ENCODE results near the gene SLC25A29. TPM values are rescaled to one million over a fixed set of nuclear protein-coding genes. Genes with fewer than 3 reads are reported as not detected.

Gene SLC25A29
- total and polyA plus RNA-seq, 2 of the 4 experiments (the other 2 are of a cell fraction) = 6.5 to 37.7 TPM

- ATAC-seq (ENCODE audit: low read depth) (no peak), DNase-seq (no peak)
- ChIA-PET CTCF (no interaction called here), POLR2A (ENCODE audit: unreplicated experiment) (no interaction called here)
- H2AFZ ChIP-seq (replicated peaks; ENCODE audit: low read length, poor library complexity) = no peak overlapping the region
- H3K27ac ChIP-seq (ENCODE audit: insufficient read depth, low read length) = no peak overlapping the region
- no peaks in the 10 kb centered on the region for H3K27me3 ChIP-seq (ENCODE audit: control insufficient read depth, insufficient read depth, low read length)
- no peak overlapping the region for H3K4ac ChIP-seq (ENCODE audit: low read depth, low read length)
- dilution Hi-C loops (cut with HindIII; ENCODE audit: low sequenced_read_pairs, unreplicated experiment) (no loop called here), intact Hi-C loops (cut with micrococcal nuclease) (no loop called here), in situ Hi-C loops (cut with MboI; ENCODE audit: low sequenced_read_pairs) (no loop called here)
- no TSS peak for BruUV-seq (replicated peaks)
- H3K4me3 ChIP-seq (ENCODE audit: insufficient read depth, low read depth, low read length) = no peak overlapping the region
- no peak overlapping the region for H2BK15ac ChIP-seq (ENCODE audit: low read depth, low read length)
- peaks cover 63% of the 10 kb centered on the region for H3K36me3 ChIP-seq (ENCODE audit: control insufficient read depth, insufficient read depth, low read length)
- H3K18ac ChIP-seq (ENCODE audit: low read depth, low read length) = no peak overlapping the region
- no peak overlapping the region for H4K91ac ChIP-seq (ENCODE audit: insufficient read depth, low read depth, low read length)
- no peak overlapping the region for H3K56ac ChIP-seq (ENCODE audit: extremely low read depth, insufficient read depth, low read length)
- no peak for TF ChIP-seq MAZ (IDR thresholded peaks at IDR 0.05; ENCODE audit: borderline replicate concordance, low read depth, low read length)
- no peak for TF ChIP-seq BHLHE40 (IDR thresholded peaks at IDR 0.05; ENCODE audit: low read depth, low read length)
- TF ChIP-seq CTCF (conservative IDR thresholded peaks at IDR 0.05; ENCODE audit: low read depth, low read length) = no peak
- TF ChIP-seq MXI1 (IDR thresholded peaks at IDR 0.05; ENCODE audit: borderline replicate concordance, low read depth, low read length) = no peak
- no peak for TF ChIP-seq SMC3 (IDR thresholded peaks at IDR 0.05; ENCODE audit: low read depth, low read length)
- no peak for TF ChIP-seq POLR2A (IDR thresholded peaks at IDR 0.05; ENCODE audit: low read depth, low read length)
- no peak for TF ChIP-seq MAFK (IDR thresholded peaks at IDR 0.05; ENCODE audit: low read depth, low read length)
- no peak for TF ChIP-seq CHD1 (IDR thresholded peaks at IDR 0.05; ENCODE audit: low read depth, low read length)
- no peak for TF ChIP-seq RCOR1 (IDR thresholded peaks at IDR 0.05; ENCODE audit: insufficient replicate concordance, low read length)
- no peak for TF ChIP-seq RAD21 (IDR thresholded peaks at IDR 0.05; ENCODE audit: low read length)
- TF ChIP-seq, protein P1, sequence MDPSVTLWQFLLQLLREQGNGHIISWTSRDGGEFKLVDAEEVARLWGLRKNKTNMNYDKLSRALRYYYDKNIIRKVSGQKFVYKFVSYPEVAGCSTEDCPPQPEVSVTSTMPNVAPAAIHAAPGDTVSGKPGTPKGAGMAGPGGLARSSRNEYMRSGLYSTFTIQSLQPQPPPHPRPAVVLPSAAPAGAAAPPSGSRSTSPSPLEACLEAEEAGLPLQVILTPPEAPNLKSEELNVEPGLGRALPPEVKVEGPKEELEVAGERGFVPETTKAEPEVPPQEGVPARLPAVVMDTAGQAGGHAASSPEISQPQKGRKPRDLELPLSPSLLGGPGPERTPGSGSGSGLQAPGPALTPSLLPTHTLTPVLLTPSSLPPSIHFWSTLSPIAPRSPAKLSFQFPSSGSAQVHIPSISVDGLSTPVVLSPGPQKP (IDR thresholded peaks at IDR 0.05; ENCODE audit: borderline replicate concordance, low read depth, low read length) = no peak
- no peak for TF ChIP-seq CEBPB (IDR thresholded peaks at IDR 0.05; ENCODE audit: low read depth, low read length)
- TF ChIP-seq USF2 (IDR thresholded peaks at IDR 0.05; ENCODE audit: low read depth, low read length) = no peak
- no peak for TF ChIP-seq RFX5 (IDR thresholded peaks at IDR 0.05; ENCODE audit: low read depth, low read length)
- no peak for TF ChIP-seq FOS (IDR thresholded peaks at IDR 0.05; ENCODE audit: low read depth, low read length)
- TF ChIP-seq NFE2L2 (IDR thresholded peaks at IDR 0.05; ENCODE audit: low read depth, low read length) = no peak
- H3K4me2 ChIP-seq (ENCODE audit: low read depth, low read length) = no peak overlapping the region
- no peak overlapping the region for H2AK5ac ChIP-seq (ENCODE audit: low read depth, low read length)
- no peak overlapping the region for H2AK9ac ChIP-seq (replicated peaks; ENCODE audit: low read depth, low read length, poor library complexity)
- no peak overlapping the region for H3K23ac ChIP-seq (ENCODE audit: low read depth, low read length)
- H3K9me1 ChIP-seq (ENCODE audit: insufficient read depth, low read length) = 0 out of 2 replicates have a peak, but pooled peaks cover 18% of the 10 kb centered on the region
- H2BK5ac ChIP-seq (ENCODE audit: low read depth, low read length, poor library complexity, severe bottlenecking) = no peak overlapping the region
- H2BK120ac ChIP-seq (ENCODE audit: low read depth, low read length) = no peak overlapping the region
- H3K14ac ChIP-seq (replicated peaks; ENCODE audit: low read depth, low read length) = no peak overlapping the region
- WGBS, 2 experiments (ENCODE audit: extremely low coverage in 2 of 2, insufficient read length in 1 of 2) = 95% methylated on average over 14 of the region's 17 CpGs; no CpG with 5 or more reads in 1 of the 2 experiments
- H3K79me1 ChIP-seq (ENCODE audit: low read depth in 1 of 2, low read length in 2 of 2) = peaks cover under 1 to 21% of the 10 kb centered on the region in 2 experiments
- no peak overlapping the region for H3K9ac ChIP-seq (ENCODE audit: low read depth, low read length)
- peaks cover 8% of the 10 kb centered on the region for H4K20me1 ChIP-seq (ENCODE audit: insufficient read depth, low read length)
- peaks cover 12% of the 10 kb centered on the region for H3K4me1 ChIP-seq (ENCODE audit: control insufficient read depth, insufficient read depth, low read length)
- H4K8ac ChIP-seq (ENCODE audit: low read depth in 2 of 2, low read length in 2 of 2) = no peak overlapping the region
- no peak overlapping the region for H2BK20ac ChIP-seq (ENCODE audit: low read depth, low read length)
- no peak overlapping the region for H4K5ac ChIP-seq (ENCODE audit: low read depth, low read length)
- H3K9me3 ChIP-seq (ENCODE audit: control insufficient read depth, insufficient read depth, low read length) = no peaks in the 10 kb centered on the region
Measured at GRCh38 chr14:100345711-100346110, 39.5 kb upstream of the SLC25A29 start.

Measured in IMR-90 (cell line).